HG03045 (cell line): ENCODE results near the gene TMEM138.

Experiments
- ATAC-seq: cut with Tn5 transposase; IDR thresholded peaks from one replicate; pipeline ENCODE4 v1.9.1; 2021; ENCODE audit warnings: mild to moderate bottlenecking, moderate library complexity; ENCODE audit not compliant: unreplicated experiment

TMEM138 gene

DNA sequence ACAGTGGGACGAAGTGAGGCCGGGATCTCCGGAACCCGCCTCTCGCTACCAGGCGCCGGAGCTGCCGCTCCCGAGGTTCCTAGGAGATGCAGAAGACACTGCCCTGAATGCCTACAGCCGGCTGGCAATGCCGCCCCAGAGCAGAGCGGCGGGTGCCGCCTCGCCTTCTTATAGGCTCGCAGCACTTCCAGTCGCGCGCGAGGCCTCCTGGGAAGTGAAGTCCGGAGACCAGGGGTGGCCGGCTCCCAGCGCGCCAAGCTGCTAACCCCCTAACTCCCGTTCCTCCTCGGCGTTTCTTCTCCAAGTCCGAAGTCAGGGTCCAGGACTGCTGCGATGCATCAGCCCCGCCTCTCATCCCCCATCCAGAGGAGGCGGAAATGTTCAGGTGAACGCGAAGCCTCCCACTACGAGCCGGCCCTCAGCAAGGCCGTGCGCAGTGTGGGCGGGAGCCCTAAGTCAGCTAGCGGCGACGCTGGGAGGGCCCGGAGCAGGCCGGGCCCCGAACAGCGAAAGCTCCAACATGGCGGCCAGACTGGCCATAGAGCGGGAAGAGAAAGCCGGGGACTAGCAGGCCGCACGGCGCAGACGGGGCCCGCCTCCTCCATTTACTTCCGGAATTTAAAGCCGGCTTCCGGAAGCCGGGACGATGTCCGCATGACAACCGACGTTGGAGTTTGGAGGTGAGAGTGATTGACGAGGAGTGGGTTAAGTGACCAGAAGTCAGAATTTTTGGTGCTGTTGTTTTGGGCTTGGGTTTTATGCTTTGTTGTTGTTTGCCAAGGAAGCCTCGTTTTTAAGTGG is at the start of gene TMEM138, which contains the start of gene CYB561A3:
TMEM138 (plus strand) TSS at position 634 of the 801 bp plus-strand sequence. CDS start 2,017 bp downstream, outside the sequence.
CYB561A3 (minus strand) TSS at position 142 of the 801 bp plus-strand sequence. CDS start 5,169 bp downstream, outside the sequence.
- ATAC-seq, result peak; percentile 85

- no peak for ATAC-seq
Observed at GRCh38 chr11:61315260-61315659, 46.9 kb upstream of the TMEM138 start.

DNA sequence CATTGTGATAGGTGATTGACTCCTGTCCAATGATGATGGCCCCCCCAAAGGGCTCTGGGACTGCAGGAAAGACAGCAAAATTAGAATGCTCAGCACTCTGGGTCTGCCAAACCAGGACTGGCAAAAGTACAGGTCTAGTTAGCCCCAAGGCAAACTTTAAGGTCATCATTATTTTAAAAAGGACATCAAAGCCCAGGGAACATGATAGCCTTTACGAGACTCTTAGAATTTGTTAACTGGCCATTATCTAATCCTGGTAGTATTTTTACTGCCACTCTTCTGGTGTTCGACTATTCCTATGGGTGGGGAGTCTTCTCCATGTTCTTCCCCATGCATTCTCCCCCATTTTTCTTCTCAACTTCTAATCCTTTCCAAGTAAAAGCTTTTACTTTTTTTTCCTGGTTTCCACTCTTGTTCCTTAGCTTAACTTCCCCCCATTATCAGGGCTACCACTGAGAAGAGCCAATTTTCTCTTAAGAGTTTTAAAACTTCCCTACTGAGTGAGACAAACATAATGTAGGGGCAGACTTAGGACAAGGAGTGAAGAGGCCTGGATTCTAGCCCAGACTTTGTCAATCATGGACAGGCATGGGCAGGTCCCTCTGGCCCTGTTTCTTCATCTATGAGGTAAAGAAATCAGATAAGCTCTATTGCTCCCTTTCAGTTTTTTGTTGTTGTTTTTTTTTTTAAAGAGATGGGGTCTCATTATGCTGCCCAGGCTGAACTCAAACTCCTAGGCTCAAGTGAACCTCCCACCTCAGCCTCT is 36.3 kb upstream of the TMEM138 start:
- no peak for ATAC-seq

DNA sequence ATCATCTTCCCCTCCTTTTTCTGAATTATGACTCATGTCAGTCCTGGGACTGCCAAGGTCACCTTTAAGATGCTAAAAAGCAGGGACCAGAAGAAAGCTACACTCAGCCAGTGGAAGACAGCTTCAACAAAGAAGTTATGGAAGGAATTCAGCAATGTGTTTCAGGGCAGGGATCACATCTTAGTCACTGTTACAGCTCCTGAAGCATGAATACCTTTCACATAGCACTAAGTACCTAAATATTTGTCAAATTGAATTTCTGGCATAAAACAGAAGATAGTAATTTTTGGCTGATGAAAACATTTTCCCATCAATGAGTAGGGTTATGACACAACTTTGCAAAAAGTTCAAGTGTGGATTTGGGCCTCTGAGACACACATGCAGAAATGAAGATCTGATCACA is 34.5 kb upstream of the TMEM138 start:
- ATAC-seq, result no peak

- ATAC-seq, result no peak
Observed at GRCh38 chr11:61328351-61328750, 33.8 kb upstream of the TMEM138 start.

DNA sequence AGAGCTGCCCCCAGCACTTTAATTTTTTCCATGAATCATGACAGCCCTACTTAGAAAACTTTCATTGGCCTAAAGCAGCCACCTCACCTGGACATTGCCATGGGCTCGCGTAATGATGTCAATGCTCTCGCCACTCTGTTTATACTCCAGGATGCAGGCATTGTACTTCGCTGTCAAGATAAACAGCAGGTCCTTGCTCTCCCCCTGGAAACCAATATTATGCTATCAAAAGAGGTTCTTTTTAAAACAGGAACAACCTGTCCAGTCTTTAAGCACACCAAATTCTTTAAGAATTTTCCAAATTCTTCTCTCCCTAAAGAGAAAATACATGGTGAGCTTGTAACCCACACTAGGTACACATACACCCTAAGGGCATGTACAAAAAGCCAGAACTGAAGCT is 32.3 kb upstream of the TMEM138 start:
- no peak for ATAC-seq

GRCh38 chr11:61331651-61332050 is 30.5 kb upstream of the TMEM138 start:
- ATAC-seq, result no peak

GRCh38 chr11:61332281-61332796 is 29.8 kb upstream of the TMEM138 start:
- peak; percentile 1 for ATAC-seq

GRCh38 chr11:61332797-61333549 is 29.2 kb upstream of the TMEM138 start, which contains the start of the genes DDB1 and TKFC:
Gene DDB1, minus strand, starts transcription at chr11:61333105. Its CDS starts 137 bp downstream, at chr11:61332968.
Gene TKFC, plus strand, starts transcription at chr11:61333228. Its CDS starts 1,501 bp downstream, at chr11:61334729.
- peak; percentile 92 for ATAC-seq

- ATAC-seq, result no peak
Observed at GRCh38 chr11:61333550-61334433, 28.4 kb upstream of the TMEM138 start.

DNA sequence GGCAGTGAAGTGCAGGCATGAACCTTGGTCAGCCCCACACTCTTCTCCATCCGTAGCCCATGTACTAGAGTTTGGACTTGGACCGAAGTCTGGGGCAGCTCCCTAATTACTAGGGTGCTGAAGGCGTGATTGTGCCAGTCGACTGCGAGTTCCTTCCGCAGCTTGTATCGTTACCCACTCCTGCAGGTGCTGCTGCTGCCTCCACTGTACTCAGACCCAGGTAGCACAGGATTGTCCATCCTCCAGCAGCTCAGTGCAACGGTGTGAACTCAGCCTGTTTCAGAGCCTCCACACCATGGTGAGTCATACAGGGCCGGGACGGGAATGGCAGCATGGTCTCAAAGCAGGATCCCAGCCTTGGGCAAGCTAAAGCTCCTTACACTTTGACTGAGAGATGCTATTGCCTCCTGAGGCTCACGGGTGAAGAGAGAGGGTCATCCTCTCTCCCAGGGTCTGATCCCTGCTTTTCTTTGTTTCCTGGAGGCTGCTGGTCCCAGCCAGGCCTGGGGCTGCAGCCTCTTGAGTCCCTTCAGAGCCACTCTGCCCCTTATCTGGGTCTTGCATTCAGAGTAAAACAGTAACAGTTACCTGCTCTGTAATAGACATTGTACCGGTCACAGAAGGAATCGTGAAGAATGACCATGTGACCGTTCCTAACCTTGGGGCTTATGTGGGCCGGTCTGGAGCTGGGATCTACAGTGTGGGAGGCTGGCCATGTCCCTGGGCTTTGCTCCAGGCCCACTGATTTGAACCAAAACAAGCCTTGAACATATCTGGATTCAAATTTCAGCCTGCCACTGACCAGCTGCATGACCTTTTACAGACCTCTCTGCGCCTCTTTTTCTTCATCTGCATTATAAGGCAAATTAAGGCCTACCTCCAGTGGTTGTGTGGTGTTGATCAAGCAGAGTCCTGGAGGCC is 27.5 kb upstream of the TMEM138 start:
- ATAC-seq, result no peak

- no peak for ATAC-seq
Observed at GRCh38 chr11:61335355-61335710, 26.8 kb upstream of the TMEM138 start.

GRCh38 chr11:61336171-61336935 is 25.8 kb upstream of the TMEM138 start:
- ATAC-seq, result peak; percentile 48

DNA sequence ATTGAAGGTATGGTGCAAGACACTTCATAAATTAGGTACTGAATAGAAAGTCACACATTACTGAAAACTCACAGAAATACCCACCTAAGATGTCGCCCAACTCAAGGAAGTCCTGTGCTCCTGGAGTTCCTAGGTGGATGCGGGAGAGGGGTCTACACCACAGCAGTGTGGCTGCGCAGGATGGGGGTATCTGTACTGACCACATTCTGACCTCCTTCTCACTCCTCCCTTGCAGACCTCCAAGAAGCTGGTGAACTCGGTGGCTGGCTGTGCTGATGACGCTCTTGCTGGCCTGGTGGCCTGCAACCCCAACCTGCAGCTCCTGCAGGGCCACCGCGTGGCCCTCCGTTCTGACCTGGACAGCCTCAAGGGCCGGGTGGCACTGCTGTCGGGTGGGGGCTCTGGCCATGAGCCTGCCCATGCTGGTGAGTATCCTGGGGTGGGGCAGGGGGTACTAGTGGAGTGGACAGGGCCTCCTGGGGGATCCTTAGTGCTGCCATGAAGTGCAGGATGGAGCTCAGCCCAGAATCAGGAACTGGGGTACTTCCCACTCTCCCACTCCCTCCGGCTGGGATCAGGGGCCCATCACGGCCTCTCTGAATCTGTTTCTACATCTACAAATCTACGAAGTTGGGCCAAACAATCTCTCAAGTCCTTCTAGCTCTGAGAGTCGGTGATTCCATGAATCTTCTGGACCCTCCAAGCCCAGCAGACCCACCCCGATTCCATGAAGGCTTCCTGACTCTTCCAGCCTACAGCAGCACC is 24.3 kb upstream of the TMEM138 start:
- no peak for ATAC-seq

DNA sequence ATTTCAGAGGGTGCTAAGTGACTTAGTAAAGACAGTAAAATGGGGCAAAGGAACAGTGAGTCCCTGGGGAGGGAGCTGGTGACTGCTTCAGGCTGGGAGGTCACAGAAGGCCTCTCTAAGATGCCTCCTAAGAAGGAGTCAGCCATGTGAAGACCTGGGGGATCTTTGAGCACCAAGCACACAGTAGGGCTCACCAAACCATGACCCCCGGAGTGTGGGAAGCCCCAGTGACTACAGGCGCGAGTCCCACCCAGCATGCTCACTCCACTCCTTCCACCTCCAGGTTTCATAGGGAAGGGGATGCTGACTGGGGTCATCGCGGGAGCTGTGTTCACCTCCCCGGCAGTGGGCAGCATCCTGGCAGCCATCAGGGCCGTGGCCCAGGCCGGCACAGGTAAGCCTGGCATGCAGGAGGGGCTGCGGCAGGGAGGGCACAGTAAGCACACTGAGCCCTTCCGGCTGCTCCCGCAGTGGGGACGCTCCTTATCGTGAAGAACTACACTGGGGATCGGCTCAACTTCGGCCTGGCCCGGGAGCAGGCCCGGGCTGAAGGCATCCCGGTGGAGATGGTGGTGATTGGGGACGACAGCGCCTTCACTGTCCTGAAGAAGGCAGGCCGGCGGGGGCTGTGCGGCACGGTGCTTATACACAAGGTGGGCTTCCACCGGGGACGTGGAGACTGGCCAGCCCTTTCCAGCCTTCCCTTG is 23.2 kb upstream of the TMEM138 start:
- no peak for ATAC-seq

- ATAC-seq, result no peak
Observed at GRCh38 chr11:61339490-61339878, 22.7 kb upstream of the TMEM138 start.

GRCh38 chr11:61340979-61341378 is 21.2 kb upstream of the TMEM138 start:
- no peak for ATAC-seq
